Kasumi-1 (cell line): Measurements from ENCODE around the gene VWF.
"Not testable (repeated sequence)": the region's sequence is repeated elsewhere in the genome, so short reads cannot be mapped to it uniquely, and the experiment has no call there.

Source experiments
- DNase-seq, 2 experiments: peaks; one replicate each; lab custom pipeline; 2025; lab: John Stamatoyannopoulos, UW

Gene VWF

DNA sequence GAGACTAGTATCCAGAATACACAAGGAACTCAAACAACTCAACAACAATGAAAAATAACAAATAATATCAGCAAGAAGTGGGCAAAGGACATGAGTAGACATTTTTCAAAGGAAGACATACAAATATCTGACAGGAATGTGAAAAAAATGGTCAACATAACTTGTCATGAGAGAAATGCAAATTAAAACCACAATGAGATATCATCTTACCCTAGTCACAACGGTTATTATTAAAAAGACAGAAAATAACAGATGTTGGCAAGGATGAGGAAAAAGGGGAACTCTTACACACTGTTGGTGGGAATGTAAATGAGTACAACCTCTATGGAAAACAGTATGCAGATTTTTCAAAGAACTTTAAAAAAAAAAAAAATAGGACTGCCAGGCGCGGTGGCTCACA lies 20.4 kb downstream of the VWF start:
- DNase-seq, result no peak

DNA sequence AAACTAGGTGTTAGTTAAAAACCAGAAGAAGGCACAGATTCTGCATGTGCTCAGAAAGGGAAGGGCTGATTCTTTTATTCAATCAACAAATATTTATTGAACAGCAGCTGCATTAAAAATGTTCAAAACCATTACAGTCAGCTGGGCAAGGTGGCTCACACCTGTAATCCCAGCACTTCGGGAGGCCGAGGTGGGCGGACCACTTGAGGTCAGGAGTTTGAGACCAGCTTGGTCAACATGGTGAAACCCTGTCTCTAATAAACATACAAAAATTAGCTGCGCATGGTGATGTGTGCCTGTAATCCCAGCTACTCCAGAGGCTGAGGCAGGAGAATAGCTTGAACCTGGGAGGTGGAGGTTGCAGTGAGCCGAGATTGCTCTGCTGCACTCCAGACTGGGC lies 22.4 kb downstream of the VWF start:
- DNase-seq, result not testable (repeated sequence)

DNA sequence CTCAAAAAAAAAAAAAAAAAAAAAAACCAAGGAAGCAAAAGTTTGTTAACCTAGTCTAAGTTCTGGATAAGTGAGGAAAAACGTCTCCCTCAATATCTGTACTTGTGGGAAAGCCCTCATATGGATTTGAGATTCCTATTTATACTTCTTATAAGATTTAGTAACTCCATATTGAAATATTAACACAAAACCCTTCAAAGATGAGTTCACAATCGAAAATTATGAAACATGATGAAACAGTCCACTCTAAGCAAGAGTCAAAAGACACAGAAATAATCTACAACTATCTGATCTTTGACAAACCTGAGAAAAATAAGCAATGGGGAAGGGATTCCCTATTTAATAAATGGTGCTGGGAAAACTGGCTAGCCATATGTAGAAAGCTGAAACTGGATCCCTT lies 25.2 kb downstream of the VWF start:
- no peak for DNase-seq

DNA sequence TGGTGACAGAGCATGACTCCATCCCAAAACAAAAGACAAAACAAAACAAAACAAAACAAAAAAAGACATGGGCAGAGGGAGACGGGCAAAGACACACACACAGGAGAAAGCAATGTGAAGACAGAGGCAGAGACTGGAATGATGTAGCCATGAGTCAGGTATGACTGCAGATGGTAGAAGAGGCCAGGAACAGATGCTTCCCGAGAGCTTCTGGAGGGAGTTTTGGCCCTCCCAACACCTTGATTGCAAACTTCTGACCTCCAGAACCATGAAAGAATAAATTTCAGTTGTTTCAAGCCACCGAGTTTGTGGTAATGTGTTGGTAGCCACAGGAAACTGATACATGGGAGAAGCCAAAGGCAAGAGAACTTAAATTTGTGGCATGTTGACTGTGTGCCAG lies 27.1 kb downstream of the VWF start:
- DNase-seq, result no peak

DNA sequence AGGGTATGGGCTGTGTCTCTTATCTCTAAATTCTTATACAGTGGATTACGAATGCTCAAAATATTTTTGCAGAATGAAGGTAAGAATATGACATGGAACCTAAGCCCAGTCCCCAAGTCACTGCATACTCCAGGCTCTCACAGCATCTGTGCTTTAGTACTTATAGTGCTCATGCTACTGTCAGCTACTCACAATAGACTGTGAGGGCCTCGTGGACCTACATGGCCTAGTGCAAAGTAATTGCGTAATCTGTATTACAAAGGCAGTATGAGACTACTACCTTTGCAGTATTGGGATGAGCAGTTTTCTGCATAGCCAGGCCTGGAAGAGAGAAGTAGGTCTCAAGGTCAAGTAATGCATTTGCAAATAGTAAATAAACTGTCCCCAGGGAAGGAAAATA lies 27.9 kb downstream of the VWF start:
- no peak for DNase-seq

DNA sequence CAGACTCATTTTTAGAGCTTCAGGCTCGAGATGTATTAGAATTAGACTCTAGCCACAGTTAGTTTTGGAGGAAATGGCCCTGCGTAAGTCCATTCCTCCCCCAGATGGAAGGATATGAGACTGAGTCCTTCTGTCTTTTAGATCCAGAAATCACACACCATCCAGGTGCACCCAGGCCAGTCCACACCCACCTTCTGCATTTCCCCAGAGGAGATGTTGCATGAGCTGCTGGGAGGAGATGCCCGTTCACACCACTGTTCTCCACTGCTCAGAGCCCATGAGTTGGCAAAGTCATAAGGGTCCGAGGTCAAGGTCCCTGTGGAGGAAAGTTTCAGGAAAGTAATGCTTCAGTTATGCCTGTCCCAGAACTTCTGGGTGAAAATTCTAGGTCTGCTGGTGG lies 29.2 kb downstream of the VWF start:
- no peak for DNase-seq

DNA sequence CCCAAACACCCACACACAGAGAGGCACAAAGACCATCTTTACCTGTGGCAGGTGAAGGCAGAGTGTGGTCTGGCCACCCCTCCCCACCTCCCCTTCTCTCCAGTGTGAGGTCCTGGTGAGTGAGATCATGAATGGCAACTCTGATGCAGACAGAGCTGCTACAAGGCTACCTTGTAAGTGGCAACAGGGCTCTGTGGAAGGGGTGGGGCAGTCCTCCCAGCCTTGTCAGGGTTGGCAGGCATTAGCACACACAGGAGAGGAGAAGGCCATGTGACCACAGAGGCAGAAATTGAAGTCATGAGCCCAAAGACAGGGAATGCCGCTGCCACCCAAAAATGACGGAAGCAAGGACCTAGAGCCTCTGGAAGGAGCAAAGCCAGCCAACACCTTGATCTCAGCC lies 30.7 kb downstream of the VWF start:
- no peak for DNase-seq

DNA sequence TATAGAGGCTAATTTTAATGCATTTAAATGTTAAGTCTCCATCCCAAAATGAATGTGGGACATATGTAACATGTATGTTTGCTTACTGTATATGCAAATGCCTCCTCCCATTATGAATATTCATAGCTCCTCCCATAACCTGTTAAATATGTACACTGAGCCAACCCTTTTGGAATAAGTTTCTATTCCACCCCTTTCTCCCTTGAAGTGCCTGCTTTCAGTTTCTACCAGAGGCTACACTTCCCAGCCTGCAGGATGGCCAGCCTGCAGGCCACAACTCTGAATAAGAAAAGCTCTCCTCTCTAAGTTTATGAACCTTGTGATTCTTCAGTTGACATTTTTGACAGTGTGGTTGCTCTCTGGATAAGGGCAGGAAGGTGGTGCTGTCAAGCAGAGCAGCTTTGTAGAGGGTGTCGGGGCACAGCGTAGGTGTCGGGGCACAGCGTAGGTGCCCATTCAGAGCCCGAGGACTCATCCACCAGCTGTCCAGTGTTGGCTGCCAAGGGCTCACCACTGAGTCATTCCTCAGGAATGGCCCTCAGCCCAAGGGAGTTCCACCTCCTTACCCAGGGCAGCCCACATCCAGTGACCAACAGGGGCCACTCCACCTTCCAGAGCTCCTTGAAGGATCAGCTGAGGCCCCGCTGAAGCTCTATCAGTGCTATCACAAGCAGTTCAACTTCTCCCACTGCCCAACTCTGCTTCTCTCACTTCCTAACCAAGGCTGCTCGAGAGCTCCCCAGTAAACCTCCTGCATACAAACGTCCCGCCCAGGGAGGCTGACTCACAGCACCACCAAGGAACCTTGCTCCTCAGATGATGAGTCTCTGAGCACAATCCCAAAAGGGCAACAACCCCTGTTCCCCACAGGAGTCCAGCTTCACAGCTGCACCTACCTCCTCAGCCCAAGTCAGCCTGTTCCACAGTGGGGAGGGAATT lies 31.4 kb downstream of the VWF start:
- no peak for DNase-seq

DNA sequence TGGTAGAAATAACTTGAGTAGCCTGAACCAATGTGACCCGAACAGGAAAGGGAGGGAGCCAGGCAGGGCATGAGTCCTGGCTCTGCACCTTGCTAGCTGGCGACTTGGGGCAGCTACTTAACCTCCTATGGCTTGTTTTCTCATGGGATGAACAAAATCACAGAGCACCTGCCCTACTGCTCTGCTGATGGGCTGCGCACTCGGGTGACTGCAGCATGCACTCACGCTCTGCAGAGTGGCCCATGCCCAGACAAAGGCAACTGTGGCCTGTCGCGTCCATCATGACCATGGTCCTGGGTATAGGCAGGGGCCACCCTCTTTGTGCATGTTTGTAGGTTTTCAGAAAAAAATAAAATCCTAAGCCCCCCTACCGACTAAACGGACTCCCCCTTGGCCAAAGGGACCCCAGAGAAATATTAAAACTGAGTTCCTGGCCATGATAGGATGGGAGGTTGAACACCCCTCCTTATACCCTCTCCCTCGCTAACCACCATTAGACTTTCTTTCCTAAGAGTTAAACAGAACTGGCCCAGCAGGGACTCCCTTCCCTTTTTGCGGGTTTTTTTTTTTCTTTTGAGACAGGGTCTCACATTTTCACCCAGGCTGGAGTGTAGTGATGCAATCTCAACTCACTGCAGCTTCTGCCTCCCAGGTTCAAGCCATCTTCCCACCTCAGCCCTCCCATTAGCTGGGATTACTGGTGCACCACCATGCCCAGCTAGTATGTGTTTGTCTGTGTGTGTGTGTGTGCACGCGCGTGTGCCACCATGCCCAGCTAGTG lies 32.5 kb downstream of the VWF start:
- no peak for DNase-seq

DNA sequence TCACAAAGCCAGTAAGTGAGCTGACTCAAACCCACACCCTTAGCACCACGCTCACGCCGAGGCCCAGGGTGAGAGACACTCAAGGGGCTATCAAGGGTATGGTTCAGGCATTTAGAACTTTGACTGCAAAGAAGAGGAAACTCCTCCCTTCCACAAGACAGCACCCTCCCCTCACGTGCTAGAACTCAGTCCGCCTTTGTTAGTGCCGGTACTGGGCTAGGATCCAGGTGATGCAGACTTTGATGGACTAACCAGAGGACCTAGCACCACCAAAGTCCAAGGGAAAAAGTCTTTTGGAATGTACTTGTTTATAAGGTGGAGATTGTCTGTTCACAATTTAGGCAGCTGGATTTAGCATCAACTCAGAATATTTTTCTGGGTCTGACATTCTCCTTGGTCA lies 33.7 kb downstream of the VWF start:
- DNase-seq, result no peak

DNA sequence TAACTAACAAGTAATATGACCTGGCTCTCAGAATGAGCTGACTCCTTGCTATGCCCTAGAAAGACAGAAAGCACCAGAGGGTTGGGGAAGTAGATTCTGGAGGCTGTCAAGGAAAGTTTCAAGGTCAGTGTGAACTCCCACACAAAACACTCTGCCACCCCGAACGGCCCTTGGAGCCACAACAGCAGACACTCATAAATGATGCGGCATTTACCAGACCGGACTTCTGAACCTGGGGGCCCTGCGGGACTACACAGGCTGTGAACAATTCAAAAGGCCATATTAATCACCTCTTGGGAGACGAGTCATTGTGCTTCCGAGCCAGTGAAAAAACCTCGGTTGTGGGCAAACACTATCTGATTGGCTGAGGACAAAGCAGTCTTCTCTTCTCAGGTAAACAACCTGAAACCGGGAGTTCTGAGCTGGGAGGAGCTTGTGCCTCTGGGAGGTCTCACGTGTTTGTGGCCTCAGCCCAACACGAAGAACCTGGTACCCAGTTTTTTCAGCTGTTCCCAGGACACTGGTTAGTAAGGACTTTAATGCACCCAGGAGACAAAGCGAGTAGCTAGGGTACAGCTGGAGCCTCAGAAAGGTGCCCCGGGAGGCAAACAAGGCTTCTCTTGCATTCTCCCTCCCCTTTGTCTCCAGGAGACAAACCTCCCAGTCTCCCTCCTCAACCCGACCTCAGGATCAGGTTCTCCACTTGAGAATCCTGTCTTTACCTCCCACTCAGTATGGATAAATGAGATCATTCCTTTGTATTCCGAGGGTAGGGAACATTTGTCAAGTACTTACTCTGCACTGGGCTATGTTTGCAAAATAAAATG lies 35.3 kb downstream of the VWF start:
- no peak for DNase-seq

DNA sequence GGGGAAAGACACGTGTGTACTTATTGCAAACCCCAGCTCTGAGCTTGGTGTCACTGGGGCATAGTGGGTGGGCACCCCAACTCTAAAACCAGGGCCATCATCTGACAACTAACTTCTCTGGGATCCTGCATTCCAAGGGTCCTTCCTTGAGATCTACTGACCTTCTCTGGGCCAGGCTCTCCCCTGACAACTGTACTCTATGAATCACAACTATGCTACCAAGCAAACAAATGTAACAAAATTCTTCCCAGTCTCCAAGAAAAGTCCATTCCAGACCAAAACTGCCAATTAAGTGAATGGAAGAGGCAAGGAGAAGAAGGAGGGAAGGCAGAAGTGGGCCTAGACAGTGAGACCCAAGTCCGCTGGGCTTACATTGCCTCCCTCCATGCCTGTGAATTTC lies 38.2 kb downstream of the VWF start:
- DNase-seq, result no peak

DNA sequence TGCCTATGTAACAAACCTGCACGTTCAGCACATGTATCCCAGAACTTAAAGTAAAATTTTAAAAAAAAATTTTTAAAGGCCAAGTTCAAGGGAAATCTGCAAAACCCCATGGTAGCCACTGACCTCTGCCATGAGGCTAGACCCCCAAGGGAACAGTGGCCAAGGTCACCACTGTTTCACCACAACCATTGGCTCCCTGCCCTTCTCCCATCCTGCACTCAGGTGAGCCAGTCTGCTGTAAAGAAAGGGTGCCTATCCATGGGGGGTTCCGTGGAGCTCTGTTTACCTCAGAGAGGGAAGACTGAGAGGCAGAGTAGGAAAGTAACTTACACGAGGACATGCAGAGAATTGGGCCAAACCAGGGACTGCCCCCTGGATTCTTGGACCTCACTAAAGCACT lies 38.6 kb downstream of the VWF start:
- no peak for DNase-seq

DNA sequence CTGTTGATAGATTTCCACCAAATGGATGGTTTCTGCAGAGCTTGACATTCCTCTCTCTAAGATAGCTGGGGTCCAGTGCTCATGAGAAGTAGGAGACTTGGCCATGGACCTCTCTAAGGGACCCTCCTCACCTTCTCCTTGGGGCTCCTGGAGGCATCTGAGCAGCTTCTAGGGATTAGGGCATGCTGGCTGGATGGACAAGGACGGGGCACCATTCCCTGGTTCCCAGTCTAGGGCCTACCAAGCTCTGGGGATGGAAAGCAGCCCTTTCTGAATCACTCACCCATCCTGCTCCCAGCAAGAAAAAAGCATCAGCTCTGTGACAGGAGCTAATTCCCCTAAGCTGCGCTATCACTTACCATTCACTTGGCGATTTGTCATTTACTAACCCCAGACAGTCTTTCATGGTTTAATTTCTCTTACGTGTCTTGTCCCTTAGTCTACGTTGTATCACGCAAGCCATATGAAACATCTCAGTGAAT lies 39.5 kb downstream of the VWF start:
- no peak for DNase-seq

DNA sequence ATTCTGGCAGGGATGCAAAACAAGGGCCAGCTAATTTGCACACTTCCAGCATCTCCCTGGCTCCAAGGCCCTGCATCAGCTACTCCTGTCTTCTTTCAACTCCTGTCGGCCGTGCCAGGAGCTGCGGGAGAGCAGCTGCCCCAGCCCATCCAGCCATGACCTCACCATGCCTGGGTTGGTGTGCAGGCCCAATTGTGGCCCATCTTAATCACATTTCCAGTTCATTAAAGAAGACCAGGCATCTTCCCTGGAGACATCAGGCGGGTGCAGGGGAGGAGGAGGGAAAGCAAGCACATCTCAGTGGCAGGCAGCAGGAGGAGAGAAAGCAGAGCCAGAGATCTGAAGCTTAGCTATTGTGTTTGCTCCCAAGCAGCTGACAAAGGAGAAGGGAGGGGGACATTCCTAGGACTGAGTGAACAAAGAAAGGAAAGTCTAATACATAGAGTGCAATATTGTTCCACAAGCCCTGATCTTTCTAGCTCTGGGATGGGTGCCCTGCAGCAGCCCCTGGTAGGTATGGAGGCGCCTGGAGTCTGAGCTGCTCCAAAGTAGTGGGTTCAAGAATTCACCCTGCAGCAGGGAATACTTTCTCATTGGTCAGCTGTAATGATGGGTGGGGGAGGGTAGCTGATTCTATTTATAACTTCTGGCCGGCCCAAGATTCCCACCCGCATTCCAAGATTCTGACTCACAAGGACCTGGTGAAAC lies 40.1 kb downstream of the VWF start:
- DNase-seq, result no peak

DNA sequence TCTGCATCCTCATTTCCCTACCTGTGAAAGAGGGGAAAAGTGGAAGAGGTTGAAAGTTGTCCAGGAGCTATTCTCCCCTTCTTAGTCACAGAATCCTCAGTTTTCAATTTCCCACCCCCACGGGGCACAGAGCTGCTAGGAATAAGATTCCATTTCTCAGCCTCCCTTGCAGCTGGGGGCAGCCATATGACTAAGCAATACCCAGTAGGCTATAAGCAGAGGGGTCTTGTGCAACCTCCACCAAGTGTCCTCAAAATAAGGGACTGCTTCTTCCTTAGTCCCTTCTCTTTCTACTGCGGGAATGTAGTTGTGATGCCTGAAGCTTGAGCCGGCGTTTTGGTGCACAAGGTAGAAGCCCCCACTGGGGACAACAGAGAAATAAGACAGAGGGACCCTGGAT lies 40.9 kb downstream of the VWF start:
- no peak for DNase-seq

DNA sequence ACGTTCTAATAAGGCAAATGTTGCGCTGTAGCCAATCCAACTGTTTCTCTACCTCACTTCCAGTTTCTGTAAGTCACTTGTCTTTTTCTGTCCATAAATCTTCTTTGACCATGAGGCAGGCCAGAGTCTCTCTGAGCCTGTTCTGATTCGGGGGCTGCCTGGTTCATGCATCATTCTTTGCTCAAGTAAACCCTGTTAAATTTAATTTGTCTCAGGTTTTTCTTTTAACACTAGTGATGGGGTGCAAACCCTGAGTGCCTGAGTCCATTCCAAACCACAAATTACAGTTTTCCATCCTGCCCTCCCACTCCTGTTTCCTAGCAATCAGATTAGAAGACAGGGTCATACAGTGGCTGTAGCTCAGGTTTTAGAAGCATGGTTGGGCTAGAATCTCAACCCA lies 41.9 kb downstream of the VWF start:
- no peak for DNase-seq

DNA sequence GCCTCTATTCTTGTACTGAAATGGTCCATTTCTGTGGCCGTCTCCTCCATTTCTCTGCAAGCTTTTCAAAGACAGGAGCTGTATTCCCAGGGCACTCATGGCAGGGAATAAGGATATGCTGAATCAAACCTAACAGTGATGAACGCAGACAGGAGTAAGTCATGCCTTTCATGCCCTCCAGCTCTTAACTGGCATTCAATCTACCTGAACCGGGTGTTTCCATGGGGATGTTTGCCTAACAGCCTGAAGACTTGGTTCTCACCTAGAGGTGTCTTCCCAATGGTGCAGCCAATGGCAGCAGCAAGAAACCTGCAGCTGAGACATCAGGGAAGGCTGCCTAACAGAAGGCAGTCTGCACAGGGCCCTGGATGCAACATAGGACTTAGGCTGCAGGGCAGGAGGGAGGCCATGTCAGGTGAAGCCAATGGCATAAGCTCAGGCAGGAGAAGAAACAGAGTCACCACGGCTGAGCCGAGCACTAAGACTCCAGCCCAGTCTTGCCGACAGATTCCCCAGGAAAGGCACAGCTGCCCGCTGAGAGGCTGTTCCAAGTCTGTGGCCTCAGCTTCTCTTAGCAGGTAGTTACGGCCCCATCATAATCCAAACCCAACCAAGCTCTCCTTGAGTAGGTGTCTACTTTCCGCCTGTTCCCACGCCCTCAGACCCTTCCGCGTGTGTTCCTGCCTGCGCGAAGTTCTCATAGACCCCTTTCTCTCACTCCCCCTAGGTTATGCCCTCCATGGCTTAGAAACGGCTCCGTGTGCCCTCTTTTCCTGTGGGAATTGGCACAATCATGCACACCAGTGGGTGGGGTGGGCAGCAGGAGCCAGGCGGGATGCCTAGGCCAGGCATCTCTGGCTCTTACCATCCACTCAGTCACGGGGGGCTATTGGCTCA lies 44.1 kb downstream of the VWF start:
- no peak for DNase-seq

DNA sequence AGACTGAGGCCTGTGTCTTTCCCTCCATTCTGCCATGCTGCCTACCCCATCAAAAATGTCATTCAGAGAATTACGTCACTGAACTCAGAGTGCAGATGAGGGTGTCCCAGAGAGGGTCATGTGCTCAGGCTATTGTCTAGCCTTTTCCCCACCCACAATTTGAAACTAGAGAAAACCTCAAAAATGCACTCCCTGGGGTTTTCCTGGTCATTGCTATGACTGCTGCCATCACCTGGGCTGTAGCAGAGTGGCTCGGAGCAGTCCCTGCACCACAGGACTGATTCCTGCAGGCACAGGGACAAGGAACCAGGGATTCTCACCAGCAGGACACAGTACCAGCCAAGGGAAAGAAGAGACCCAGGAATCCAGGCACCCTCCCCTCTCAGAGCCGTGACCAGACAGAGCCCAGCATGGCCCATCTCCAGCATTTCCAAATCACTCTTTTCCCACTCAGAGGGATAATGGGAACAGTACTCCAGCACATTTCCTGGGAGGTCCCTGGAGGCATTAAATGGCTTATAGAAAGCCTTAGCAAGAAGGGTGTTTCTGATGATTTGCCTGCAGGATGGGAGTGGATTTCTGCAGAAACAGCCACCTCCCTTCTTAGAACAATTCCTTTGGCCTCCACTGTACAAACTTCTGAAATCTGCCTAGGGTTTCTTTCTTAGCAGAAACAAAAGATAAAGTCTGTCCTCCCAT lies 45.9 kb downstream of the VWF start:
- DNase-seq, result no peak

DNA sequence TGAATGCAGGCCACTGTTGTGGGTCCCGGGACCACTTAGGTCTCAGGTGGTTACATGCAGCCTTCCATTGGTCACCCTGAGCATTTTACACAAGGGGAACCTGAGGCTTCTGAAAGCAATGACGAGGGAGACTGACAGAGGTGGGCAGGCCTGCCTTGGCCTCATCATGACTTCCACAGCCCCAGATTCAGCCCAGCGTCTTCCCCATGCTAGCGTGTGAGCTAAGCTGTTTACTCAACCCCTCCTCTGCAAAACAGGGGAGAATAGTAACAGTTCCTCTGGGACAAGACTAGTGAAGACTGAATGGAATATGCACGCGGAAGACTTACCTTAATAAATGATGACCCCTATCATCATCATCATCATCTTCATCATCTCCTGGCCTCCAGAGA lies 46.8 kb downstream of the VWF start:
- no peak for DNase-seq
